H1 (cell line): ENCODE results near the gene STAMBPL1. TPM values are rescaled to one million over a fixed set of nuclear protein-coding genes. Genes with fewer than 3 reads are reported as not detected.
A peak's percentile ranks its signal among the peaks of the same experiment; 100 is the strongest.

Experiments used
- CTCF ChIA-PET: fragments of 300-600 bp; sonication (Branson Sonifier 250); formaldehyde crosslinking; loops from one replicate; lab custom pipeline; 2021; ENCODE audit not compliant: partially characterized antibody; lab: Charles Lee
- POLR2A ChIA-PET: fragments of 300-600 bp; sonication (Branson Sonifier 250); formaldehyde crosslinking; loops from one replicate; lab custom pipeline; 2021; ENCODE audit warnings: inconsistent platforms; ENCODE audit not compliant: partially characterized antibody; lab: Charles Lee
- DNase-seq, 2 experiments: peaks; one replicate each; pipeline versions ENCODE4 v3.0.0 to v3.0.0-alpha.2; 2010 to 2022; ENCODE audit warnings: low spot score in 2 of 2, low read depth in 1 of 2, mixed read lengths in 1 of 2
- FAIRE-seq: peaks from 2 replicates; lab custom pipeline; 2011; peaks lifted over from hg19 to GRCh38; lab: Jason Lieb, UNC
- H2AFZ ChIP-seq: 2 replicates; pipeline ENCODE4 v1.8.1; 2012; ENCODE audit warnings: low read length, inconsistent platforms
- H2AK5ac ChIP-seq: 2 replicates; pipeline ENCODE4 v1.6.1; 2013; ENCODE audit warnings: low read depth, low read length
- H2BK120ac ChIP-seq: replicated peaks from 2 replicates; pipeline ENCODE3; 2013; ENCODE audit warnings: low read depth, low read length, inconsistent platforms
- H2BK12ac ChIP-seq: 2 replicates; pipeline ENCODE4 v1.6.1; 2013; ENCODE audit warnings: low read depth, low read length
- H2BK15ac ChIP-seq: 2 replicates; pipeline ENCODE4 v1.6.1; 2013; ENCODE audit warnings: low read length
- H2BK20ac ChIP-seq: 2 replicates; pipeline ENCODE4 v1.6.1; 2013; ENCODE audit warnings: low read length
- H2BK5ac ChIP-seq: 2 replicates; pipeline ENCODE4 v1.6.1; 2013; ENCODE audit warnings: low read depth, low read length
- H3K14ac ChIP-seq: 2 replicates; pipeline ENCODE4 v1.6.1; 2013; ENCODE audit warnings: inconsistent platforms; ENCODE audit not compliant: insufficient read length
- H3K18ac ChIP-seq: 2 replicates; pipeline ENCODE4 v1.6.1; 2013; ENCODE audit warnings: low read length; ENCODE audit errors: extremely low read depth
- H3K23ac ChIP-seq: 2 replicates; pipeline ENCODE4 v1.6.1; 2013; ENCODE audit warnings: inconsistent platforms; ENCODE audit not compliant: insufficient read length
- H3K23me2 ChIP-seq: 2 replicates; pipeline ENCODE4 v1.6.1; 2013; ENCODE audit warnings: low read depth, low read length
- H3K27ac ChIP-seq: 2 replicates; pipeline ENCODE4 v1.6.1; 2011; ENCODE audit warnings: low read depth, low read length, inconsistent platforms
- H3K27me3 ChIP-seq, 4 experiments: replicated peaks in 1 of 4; 1 replicate in 1 of 4; 2 replicates in 3 of 4; pipeline versions ENCODE4 v1.6.1 to v1.8.1; 2011 to 2013; ENCODE audit warnings: low read length in 3 of 4, mild to moderate bottlenecking in 3 of 4, inconsistent platforms in 2 of 4, mixed read lengths in 2 of 4, moderate library complexity in 1 of 4; ENCODE audit not compliant: control insufficient read depth in 3 of 4, insufficient read depth in 3 of 4; ENCODE audit errors: extremely low read depth in 1 of 4
- H3K36me3 ChIP-seq, 4 experiments: 2 replicates each; pipeline versions ENCODE4 v1.6.1 to v1.8.1; 2011 to 2013; ENCODE audit warnings: mild to moderate bottlenecking in 4 of 4, low read length in 3 of 4, moderate library complexity in 2 of 4, control low read depth in 1 of 4, inconsistent platforms in 1 of 4; ENCODE audit not compliant: insufficient read depth in 4 of 4, control insufficient read depth in 2 of 4
- H3K4ac ChIP-seq: replicated peaks from 2 replicates; pipeline ENCODE3; 2013; ENCODE audit warnings: low read length, low read depth, mixed read lengths, inconsistent platforms; ENCODE audit not compliant: insufficient read length
- H3K4me1 ChIP-seq, 4 experiments: replicated peaks in 1 of 4; 1 replicate in 1 of 4; 2 replicates in 3 of 4; pipeline versions ENCODE4 v1.6.1 to v1.8.1; 2011 to 2013; ENCODE audit warnings: low read length in 3 of 4, inconsistent platforms in 2 of 4, mixed read lengths in 1 of 4; ENCODE audit not compliant: insufficient read depth in 4 of 4, control insufficient read depth in 3 of 4
- H3K4me2 ChIP-seq, 2 experiments: 2 replicates each; pipeline versions ENCODE4 v1.6.1 to v1.8.1; 2011 to 2013; ENCODE audit warnings: low read depth in 2 of 2, low read length in 2 of 2, control low read depth in 1 of 2, inconsistent platforms in 1 of 2, mild to moderate bottlenecking in 1 of 2; ENCODE audit not compliant: insufficient read depth in 1 of 2
- H3K4me3 ChIP-seq, 4 experiments: fragments of 200-600, 300-600 bp in 1 of 4; sonication (generic), shearing (Covaris generic), sonication (Bioruptor Twin) in 1 of 4; 2 replicates each; pipeline versions ENCODE4 v1.5.1 to v1.8.1; 2011 to 2016; ENCODE audit warnings: low read length in 4 of 4, low read depth in 3 of 4, control low read depth in 2 of 4, inconsistent platforms in 2 of 4, mild to moderate bottlenecking in 2 of 4, mixed read lengths in 1 of 4, moderate library complexity in 1 of 4; ENCODE audit not compliant: insufficient read depth in 2 of 4; ENCODE audit errors: extremely low read depth in 1 of 4
- H3K56ac ChIP-seq: replicated peaks from 2 replicates; pipeline ENCODE3; 2013; ENCODE audit warnings: low read depth, mild to moderate bottlenecking, mixed read lengths, low read length, inconsistent platforms; ENCODE audit not compliant: insufficient read length
- H3K79me1 ChIP-seq: 2 replicates; pipeline ENCODE4 v1.6.1; 2013; ENCODE audit warnings: low read depth, low read length, control low read depth
- H3K79me2 ChIP-seq, 2 experiments: 2 replicates each; pipeline versions ENCODE4 v1.6.1 to v1.8.1; 2012 to 2013; ENCODE audit warnings: low read length in 2 of 2, mild to moderate bottlenecking in 2 of 2, inconsistent platforms in 1 of 2; ENCODE audit not compliant: insufficient read depth in 2 of 2, control insufficient read depth in 1 of 2
- H3K9ac ChIP-seq, 4 experiments: replicated peaks in 1 of 4; 1 replicate in 1 of 4; 2 replicates in 3 of 4; pipeline versions ENCODE4 v1.6.1 to v1.8.1; 2011 to 2013; ENCODE audit warnings: low read depth in 3 of 4, low read length in 3 of 4, control low read depth in 2 of 4, mild to moderate bottlenecking in 2 of 4, moderate library complexity in 2 of 4, inconsistent platforms in 1 of 4; ENCODE audit errors: extremely low read depth in 1 of 4
- H3K9me3 ChIP-seq, 2 experiments: 2 replicates each; pipeline versions ENCODE4 v1.6.1 to v1.8.1; 2012 to 2013; ENCODE audit warnings: mild to moderate bottlenecking in 2 of 2, moderate library complexity in 2 of 2, control low read depth in 1 of 2, inconsistent platforms in 1 of 2, low read depth in 1 of 2, low read length in 1 of 2, mixed read lengths in 1 of 2; ENCODE audit not compliant: insufficient read depth in 2 of 2
- H4K20me1 ChIP-seq, 2 experiments: replicated peaks in 1 of 2; 2 replicates each; pipeline versions ENCODE3 to v1.8.1; 2011 to 2013; ENCODE audit warnings: inconsistent platforms in 2 of 2, low read length in 2 of 2, mild to moderate bottlenecking in 1 of 2; ENCODE audit not compliant: insufficient read depth in 2 of 2, control insufficient read depth in 1 of 2
- H4K5ac ChIP-seq: 2 replicates; pipeline ENCODE4 v1.6.1; 2013; ENCODE audit warnings: low read length, low read depth, mixed read lengths, inconsistent platforms; ENCODE audit not compliant: insufficient read length
- H4K8ac ChIP-seq: 2 replicates; pipeline ENCODE4 v1.8.0; 2013; ENCODE audit warnings: mild to moderate bottlenecking, moderate library complexity, low read length, inconsistent platforms; ENCODE audit not compliant: insufficient read depth; ENCODE audit errors: extremely low read depth
- H4K91ac ChIP-seq: replicated peaks from 2 replicates; pipeline ENCODE3; 2013; ENCODE audit warnings: low read length, mixed read lengths, inconsistent platforms; ENCODE audit not compliant: insufficient read length
- GTF2F1 ChIP-seq: IDR thresholded peaks from 2 replicates; pipeline ENCODE4 v1.6.1; 2012; ENCODE audit warnings: low read depth, low read length, improper control_type of control experiment, borderline replicate concordance
- JUN ChIP-seq: IDR thresholded peaks from 2 replicates; pipeline ENCODE4 v1.6.1; 2011; ENCODE audit warnings: low read depth, mild to moderate bottlenecking, improper control_type of control experiment, low read length
- JUND ChIP-seq: IDR thresholded peaks from 2 replicates; pipeline ENCODE4 v1.6.1; 2011; ENCODE audit warnings: mild to moderate bottlenecking, improper control_type of control experiment, low read length
- SIX5 ChIP-seq: IDR thresholded peaks from 2 replicates; pipeline ENCODE4 v1.6.1; 2011; ENCODE audit warnings: mild to moderate bottlenecking, low read depth, low read length
- WGBS, 2 experiments: shearing (Covaris generic) in 1 of 2; methylation state at CpG; one replicate each; pipeline versions ENCODE4 v1.1.6 to v1.1.7; 2013 to 2015; ENCODE audit warnings: low lambda C conversion rate in 2 of 2, mixed read lengths in 2 of 2, inconsistent platforms in 1 of 2, low coverage in 1 of 2, missing lambda C conversion rate in 1 of 2; ENCODE audit not compliant: insufficient replicate concordance in 2 of 2, insufficient coverage in 1 of 2, insufficient read length in 1 of 2; ENCODE audit errors: extremely low coverage in 1 of 2, missing lambda C conversion rate in 1 of 2; 5-methylcytosine and 5-hydroxymethylcytosine counted together
- polyA plus RNA-seq, 7 experiments: library from polyadenylated mRNA; depleted of rRNA in 3 of 7; stranded (reverse) in 5 of 7; unstranded in 2 of 7; fragments of >200 nt in 5 of 7; fragments of 200-250 nt in 2 of 7; gene quantifications; 1 replicate in 5 of 7; 2 replicates in 1 of 7; 4 replicates in 1 of 7; pipeline versions ENCODE4 v1.2.1 to v1.2.3, GENCODE V29; 2011 to 2013; ENCODE audit warnings: missing spikeins in 2 of 7, mixed read lengths in 2 of 7
- total RNA-seq: library from RNA; stranded (reverse); fragmentation: NEBNext Ultra II Directional; extraction: Animal tissue kit (Norgen Biotek cat#: 25700); gene quantifications from 2 replicates; pipeline ENCODE4 v1.2.1, GENCODE V29; 2021

Gene STAMBPL1
- total and polyA plus RNA-seq, 2 of the 8 experiments (the other 6 are each of a cell fraction or from before 2014, with no cell fraction given) = 5.5 TPM

DNA sequence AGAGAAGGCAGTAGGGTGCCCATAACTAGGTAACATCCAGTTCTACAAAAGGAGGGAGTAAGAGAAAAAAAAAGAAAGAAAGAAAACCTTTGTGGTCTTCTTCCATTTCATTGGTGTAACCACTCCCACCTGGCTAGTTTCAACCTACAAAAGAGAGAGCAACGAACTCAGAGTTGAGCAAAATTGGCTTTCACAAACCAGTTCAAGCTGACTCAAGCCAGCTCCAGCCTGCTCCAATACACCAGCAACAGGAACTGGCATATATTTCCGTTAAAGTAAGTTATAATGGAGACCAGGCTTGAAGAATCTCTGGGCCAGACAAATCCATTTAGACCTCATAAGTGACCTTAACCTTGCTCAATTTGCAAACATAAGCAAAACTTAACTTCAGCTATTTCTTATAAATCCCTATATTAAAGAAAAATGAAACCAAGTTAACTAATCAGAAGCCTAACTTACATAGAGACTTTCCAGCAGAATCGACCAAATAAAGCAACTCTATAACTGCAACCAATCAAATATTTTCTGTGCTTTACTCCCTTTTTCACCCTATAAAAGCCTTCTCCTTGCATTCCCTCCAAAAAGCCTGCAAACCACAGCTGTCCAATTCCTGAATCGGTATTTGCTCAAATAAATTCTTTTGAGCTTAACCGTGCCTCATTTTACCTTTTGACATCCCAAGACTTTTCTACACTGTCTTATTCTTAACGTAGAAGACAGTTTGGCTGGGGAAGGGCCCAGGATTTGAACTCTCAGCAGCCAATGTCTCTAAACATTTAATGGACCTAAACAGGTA is 38.5 kb upstream of the STAMBPL1 start:
- Histone ChIP-seq H3K18ac (no peak overlapping the region), H3K4me2 (no peak overlapping the region)

More for the DNA sequence above, 38.5 kb upstream of the STAMBPL1 start:
- no peak overlapping the region for H4K91ac ChIP-seq
- FAIRE-seq = no peak
- H3K79me1 ChIP-seq = no peaks in the 10 kb centered on the region
- no peak for DNase-seq
- H3K27me3 ChIP-seq = peaks cover 0 to under 1% (median 0%) of the 10 kb centered on the region in 4 experiments; a peak in 1 of 7 replicates
- no peak overlapping the region for H3K56ac ChIP-seq
- no peaks in the 10 kb centered on the region for H3K23me2 ChIP-seq
- no peak overlapping the region for H2BK12ac ChIP-seq
- H3K4me3 ChIP-seq = no peak overlapping the region
- no peak overlapping the region for H3K4ac ChIP-seq
- TF ChIP-seq GTF2F1 = no peak
- no peak for TF ChIP-seq JUN
- TF ChIP-seq SIX5 = no peak
- no peak for TF ChIP-seq JUND
- TF ChIP-seq, all 59 proteins: peak for 0
- 94% methylated on average over 6 of the region's 6 CpGs; no CpG with 5 or more reads in 1 of the 2 experiments for WGBS, 2 experiments
- no peak overlapping the region for H2BK20ac ChIP-seq
- peak overlapping the region; percentile 73 for H2AFZ ChIP-seq
- no peaks in the 10 kb centered on the region for H3K4me1 ChIP-seq
- no peak overlapping the region for H2AK5ac ChIP-seq
- H3K9ac ChIP-seq = no peak overlapping the region
- H3K27ac ChIP-seq = no peak overlapping the region
- H2BK120ac ChIP-seq = no peak overlapping the region
- H3K36me3 ChIP-seq = no peaks in the 10 kb centered on the region
- CTCF ChIA-PET = interaction anchor here (0.6 to 4.6 kb wide), 7 partner anchors 21 to 808 kb away, joined by 3 to 31 read pairs (median 4); no protein-coding TSS in a partner anchor
- H4K5ac ChIP-seq = no peak overlapping the region
- no peak overlapping the region for H2BK15ac ChIP-seq
- H4K20me1 ChIP-seq = no peaks in the 10 kb centered on the region
- no peak overlapping the region for H4K8ac ChIP-seq
- no peak overlapping the region for H3K23ac ChIP-seq
- H2BK5ac ChIP-seq = no peak overlapping the region
- no peaks in the 10 kb centered on the region for H3K79me2 ChIP-seq
- H3K9me3 ChIP-seq = no peaks in the 10 kb centered on the region
- POLR2A ChIA-PET = no interaction called here
- no peak overlapping the region for H3K14ac ChIP-seq
